HepG2 (cell line): ENCODE data around the gene KCTD6. TPM values are rescaled to one million over a fixed set of nuclear protein-coding genes. Genes with fewer than 3 reads are reported as not detected.
A peak's percentile ranks its signal among the peaks of the same experiment; 100 is the strongest.

Source experiments
- ARID2 ChIP-seq: sonication (generic); formaldehyde crosslinking; IDR thresholded peaks from 2 replicates; pipeline ENCODE4 v1.8.1; 2022; ENCODE audit warnings: mild to moderate bottlenecking, missing genetic modification reagents, borderline replicate concordance
- ASH2L ChIP-seq: fragments of 300-600, 200-600 bp; sonication (generic); IDR thresholded peaks from 2 replicates; pipeline ENCODE4 v1.7.0; 2017; ENCODE audit warnings: low read depth, mild to moderate bottlenecking, moderate library complexity, mixed read lengths, low read length; ENCODE audit not compliant: insufficient read length
- FOXJ3 ChIP-seq: sonication (generic); formaldehyde crosslinking; IDR thresholded peaks from 2 replicates; pipeline ENCODE4 v1.4.0; 2020; ENCODE audit warnings: missing genetic modification reagents, mild to moderate bottlenecking, borderline replicate concordance
- GATAD1 ChIP-seq: IDR thresholded peaks from 2 replicates; pipeline ENCODE4 v1.6.1; 2016; ENCODE audit warnings: missing genetic modification reagents, missing compliant biosample characterization
- HNF4G ChIP-seq, 2 experiments: sonication (generic) in 1 of 2; formaldehyde crosslinking in 1 of 2; IDR thresholded peaks; 2 replicates each; pipeline versions ENCODE4 v1.4.0 to v1.6.1; 2011 to 2020; ENCODE audit warnings: borderline replicate concordance in 2 of 2, low read depth in 2 of 2, mild to moderate bottlenecking in 2 of 2, low read length in 1 of 2, missing genetic modification reagents in 1 of 2, moderate library complexity in 1 of 2
- KLF16 ChIP-seq, 2 experiments: sonication (generic) in 1 of 2; formaldehyde crosslinking in 1 of 2; IDR thresholded peaks; 2 replicates each; pipeline versions ENCODE4 v1.6.1 to v1.8.0; 2016 to 2023; ENCODE audit warnings: missing genetic modification reagents in 2 of 2, missing compliant biosample characterization in 1 of 2
- LCORL ChIP-seq, 2 experiments: fragments of 450-650 bp in 1 of 2; sonication (generic) in 1 of 2; formaldehyde crosslinking in 1 of 2; IDR thresholded peaks; 2 replicates each; pipeline versions ENCODE4 v1.5.0 to v1.6.1; 2017 to 2020; ENCODE audit warnings: antibody characterized with exemption in 1 of 2, missing genetic modification reagents in 1 of 2
- NFYB ChIP-seq: sonication (generic); formaldehyde crosslinking; IDR thresholded peaks from 2 replicates; pipeline ENCODE4 v1.4.0; 2020; ENCODE audit warnings: missing genetic modification reagents
- NR3C1 ChIP-seq: sonication (generic); formaldehyde crosslinking; IDR thresholded peaks from 2 replicates; pipeline ENCODE4 v1.4.0; 2020; ENCODE audit warnings: missing genetic modification reagents
- SKIL ChIP-seq: sonication (generic); formaldehyde crosslinking; IDR thresholded peaks from 2 replicates; pipeline ENCODE4 v1.8.0; 2022; ENCODE audit warnings: missing genetic modification reagents, mild to moderate bottlenecking, moderate library complexity, borderline replicate concordance
- SNAPC4 ChIP-seq: sonication (generic); formaldehyde crosslinking; IDR thresholded peaks from 2 replicates; pipeline ENCODE4 v1.4.0; 2020; ENCODE audit warnings: mild to moderate bottlenecking, missing genetic modification reagents
- SP2 ChIP-seq: sonication (generic); formaldehyde crosslinking; IDR thresholded peaks from 2 replicates; pipeline ENCODE4 v1.5.1; 2020; ENCODE audit warnings: mild to moderate bottlenecking, missing genetic modification reagents
- TIGD3 ChIP-seq: sonication (generic); formaldehyde crosslinking; IDR thresholded peaks from 2 replicates; pipeline ENCODE4 v1.5.1; 2020; ENCODE audit warnings: mild to moderate bottlenecking, missing genetic modification reagents, borderline replicate concordance
- TMF1 ChIP-seq: sonication (generic); formaldehyde crosslinking; IDR thresholded peaks from 2 replicates; pipeline ENCODE4 v1.8.1; 2022; ENCODE audit warnings: low read depth, missing genetic modification reagents
- ZMYM2 ChIP-seq: sonication (generic); formaldehyde crosslinking; IDR thresholded peaks from 2 replicates; pipeline ENCODE4 v1.8.0; 2022; ENCODE audit warnings: mild to moderate bottlenecking, missing genetic modification reagents
- ZNF121 ChIP-seq: sonication (generic); formaldehyde crosslinking; IDR thresholded peaks from 2 replicates; pipeline ENCODE4 v1.5.0; 2020; ENCODE audit warnings: mild to moderate bottlenecking, missing genetic modification reagents
- ZNF564 ChIP-seq: sonication (generic); formaldehyde crosslinking; IDR thresholded peaks from 2 replicates; pipeline ENCODE4 v1.8.1; 2023; ENCODE audit warnings: mild to moderate bottlenecking, missing genetic modification reagents
- polyA plus RNA-seq, 8 experiments: library from polyadenylated mRNA; depleted of rRNA in 3 of 8; stranded (reverse) in 7 of 8; unstranded in 1 of 8; fragments of >200 nt; fragmentation: Illumina TruSeq in 4 of 8; extraction: Trizol in 4 of 8; gene quantifications; 2 replicates each; pipeline versions ENCODE4 v1.2.1 to v1.2.3, GENCODE V29; 2011 to 2016; ENCODE audit warnings: low read depth in 4 of 8, missing spikeins in 1 of 8, mixed read lengths in 1 of 8; ENCODE audit not compliant: insufficient read depth in 1 of 8
- total RNA-seq, 5 experiments: library from RNA; depleted of rRNA; stranded (reverse); fragments of >200 nt; fragmentation: Illumina TruSeq; extraction: Trizol; gene quantifications; 2 replicates each; pipeline ENCODE4 v1.2.3, GENCODE V29; 2016; ENCODE audit warnings: low read depth in 1 of 5
- TF ChIP-seq, protein P1 (sequence below): sonication (generic); formaldehyde crosslinking; IDR thresholded peaks from 2 replicates; pipeline ENCODE4 v1.5.0; 2020; ENCODE audit warnings: missing genetic modification reagents

The KCTD6 gene
- total and polyA plus RNA-seq, 2 of the 13 experiments (the other 11 are each of a cell fraction or from before 2014, with no cell fraction given) = 13.4 to 14.2 TPM

DNA sequence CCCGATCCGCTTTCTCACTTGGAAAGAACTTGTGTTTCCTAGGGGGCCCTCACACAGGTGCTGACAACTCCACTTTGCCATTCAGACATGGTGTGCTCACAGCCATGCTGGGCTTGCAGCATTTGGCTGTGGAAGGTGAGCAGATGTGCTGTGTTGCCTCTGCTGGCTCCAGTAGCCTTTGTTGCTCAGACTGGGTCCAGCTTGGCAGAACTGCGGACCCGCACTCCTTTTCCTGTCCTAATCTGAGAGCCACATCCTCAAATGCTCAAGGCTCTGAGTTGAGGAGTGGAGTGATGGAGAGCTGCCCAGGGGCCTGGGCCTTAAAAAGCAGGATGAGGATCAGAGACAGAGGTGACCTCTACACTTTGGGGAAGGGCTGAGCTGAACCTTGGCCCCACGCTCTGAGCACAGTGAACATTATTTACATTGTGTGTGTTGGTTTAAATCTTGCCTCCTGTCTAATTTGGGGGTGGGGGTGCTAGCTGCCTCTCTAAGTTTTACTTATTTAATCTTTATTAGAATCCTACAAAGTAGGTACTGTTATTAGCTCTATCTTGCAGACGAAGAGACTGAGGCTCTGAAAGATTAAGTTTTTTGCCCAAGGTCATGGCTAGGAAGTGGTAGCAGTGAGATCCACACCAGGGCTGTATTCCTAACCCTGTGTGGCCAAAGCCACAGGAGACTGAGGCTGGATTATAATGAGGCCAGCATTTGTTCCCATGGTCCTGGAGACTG, 27.9 kb downstream of the KCTD6 start (continued):
- TF ChIP-seq ZNF564 = no peak
- TF ChIP-seq, protein P1, sequence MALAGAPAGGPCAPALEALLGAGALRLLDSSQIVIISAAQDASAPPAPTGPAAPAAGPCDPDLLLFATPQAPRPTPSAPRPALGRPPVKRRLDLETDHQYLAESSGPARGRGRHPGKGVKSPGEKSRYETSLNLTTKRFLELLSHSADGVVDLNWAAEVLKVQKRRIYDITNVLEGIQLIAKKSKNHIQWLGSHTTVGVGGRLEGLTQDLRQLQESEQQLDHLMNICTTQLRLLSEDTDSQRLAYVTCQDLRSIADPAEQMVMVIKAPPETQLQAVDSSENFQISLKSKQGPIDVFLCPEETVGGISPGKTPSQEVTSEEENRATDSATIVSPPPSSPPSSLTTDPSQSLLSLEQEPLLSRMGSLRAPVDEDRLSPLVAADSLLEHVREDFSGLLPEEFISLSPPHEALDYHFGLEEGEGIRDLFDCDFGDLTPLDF (CRISPR knock-in tag) = no peak
- TF ChIP-seq SP2 (CRISPR knock-in tag) = no peak
- 0 out of 2 replicates have a peak, but pooled peaks have one; percentile 34 for TF ChIP-seq ZMYM2
- 0 out of 2 replicates have a peak, but pooled peaks have one; percentile 29 for TF ChIP-seq FOXJ3 (CRISPR knock-in tag)
- TF ChIP-seq TIGD3 (CRISPR knock-in tag) = no peak
- TF ChIP-seq ZNF121 (CRISPR knock-in tag) = no peak
- TF ChIP-seq ARID2 = no peak
- 0 out of 2 replicates have a peak, but pooled peaks have one; percentile 0 for TF ChIP-seq SNAPC4 (CRISPR knock-in tag)
- no peak for TF ChIP-seq KLF16 (CRISPR knock-in tag; IDR thresholded peaks at IDR 0.05)
- peak; percentile 77 for TF ChIP-seq LCORL (IDR thresholded peaks at IDR 0.05)
- TF ChIP-seq LCORL (CRISPR knock-in tag; IDR thresholded peaks at IDR 0.05) = peak; percentile 99
- no peak for TF ChIP-seq NFYB (CRISPR knock-in tag)
- 0 out of 2 replicates have a peak, but pooled peaks have one; percentile 66 for TF ChIP-seq TMF1 (CRISPR knock-in tag)
- TF ChIP-seq SKIL (CRISPR knock-in tag) = 0 out of 2 replicates have a peak, but pooled peaks have one; percentile 18
- peak; percentile 88 for TF ChIP-seq HNF4G (IDR thresholded peaks at IDR 0.05; ENCODE audit: borderline replicate concordance, low read depth, low read length)
- peak; percentile 86; the same call in 1 of the 2 replicates for TF ChIP-seq HNF4G (CRISPR knock-in tag; IDR thresholded peaks at IDR 0.05; ENCODE audit: borderline replicate concordance, low read depth)
- TF ChIP-seq ASH2L = peak; percentile 70
- no peak for TF ChIP-seq NR3C1 (CRISPR knock-in tag)
- no peak for TF ChIP-seq GATAD1 (CRISPR knock-in tag)
